ENCODE measurements around the gene CYSLTR1. TPM values are rescaled to one million over a fixed set of nuclear protein-coding genes. Genes with fewer than 3 reads are reported as not detected.
"Not testable (repeated sequence)": the region's sequence is repeated elsewhere in the genome, so short reads cannot be mapped to it uniquely, and the experiment has no call there.

The CYSLTR1 gene
- total RNA-seq, 2 donors from 2014 or later = 3.5 to 7.2 TPM

GRCh38 chrX:78314561-78314960 is 12.8 kb downstream of the CYSLTR1 start:
- Histone ChIP-seq H3K9me3 (no peaks in the 10 kb centered on the region), H3K36me3 (no peaks in the 10 kb centered on the region), H3K27ac (no peak overlapping the region), H3K4me1 (ENCODE audit: control insufficient read depth in 1 of 2, low read depth in 2 of 2) (no peaks in the 10 kb centered on the region), H3K27me3 (replicated peaks; ENCODE audit: insufficient read depth) (no peaks in the 10 kb centered on the region), H3K4me3 (no peak overlapping the region)
- TF ChIP-seq CTCF (IDR thresholded peaks at IDR 0.05) = no peak
- ATAC-seq (ENCODE audit: insufficient number of reproducible peaks, low FRiP score, low read depth) (no peak), DNase-seq (ENCODE audit: low spot score) (no peak)

GRCh38 chrX:78313526-78313925 is 13.9 kb downstream of the CYSLTR1 start:
- ATAC-seq (ENCODE audit: insufficient number of reproducible peaks, low FRiP score, low read depth) (no peak), DNase-seq (ENCODE audit: low spot score) (no peak)
- Histone ChIP-seq H3K4me3 (no peak overlapping the region), H3K27me3 (replicated peaks; ENCODE audit: insufficient read depth) (no peaks in the 10 kb centered on the region), H3K9me3 (no peaks in the 10 kb centered on the region), H3K36me3 (no peaks in the 10 kb centered on the region), H3K27ac (no peak overlapping the region), H3K4me1 (ENCODE audit: control insufficient read depth in 1 of 2, low read depth in 2 of 2) (no peaks in the 10 kb centered on the region)
- TF ChIP-seq CTCF (IDR thresholded peaks at IDR 0.05) = no peak

GRCh38 chrX:78307665-78308064 is 19.7 kb downstream of the CYSLTR1 start:
- TF ChIP-seq CTCF (IDR thresholded peaks at IDR 0.05) = no peak
- no peaks in the 10 kb centered on the region for H3K4me1 ChIP-seq (ENCODE audit: control insufficient read depth in 1 of 2, low read depth in 2 of 2)
- ATAC-seq (ENCODE audit: insufficient number of reproducible peaks, low FRiP score, low read depth) (no peak), DNase-seq (ENCODE audit: low spot score) (no peak)
- no peak overlapping the region for H3K27ac ChIP-seq
- H3K9me3 ChIP-seq = no peaks in the 10 kb centered on the region
- H3K4me3 ChIP-seq = no peak overlapping the region
- H3K27me3 ChIP-seq (replicated peaks; ENCODE audit: insufficient read depth) = no peaks in the 10 kb centered on the region
- H3K36me3 ChIP-seq = no peaks in the 10 kb centered on the region

- Histone ChIP-seq H3K27me3 (replicated peaks; ENCODE audit: insufficient read depth) (no peaks in the 10 kb centered on the region), H3K4me3 (no peak overlapping the region), H3K4me1 (ENCODE audit: control insufficient read depth in 1 of 2, low read depth in 2 of 2) (no peaks in the 10 kb centered on the region), H3K27ac (no peak overlapping the region), H3K9me3 (no peaks in the 10 kb centered on the region), H3K36me3 (no peaks in the 10 kb centered on the region)
- TF ChIP-seq CTCF (IDR thresholded peaks at IDR 0.05) = no peak
- ATAC-seq (ENCODE audit: insufficient number of reproducible peaks, low FRiP score, low read depth) = no peak
- DNase-seq (ENCODE audit: low spot score) = no peak
These were observed 24.3 kb downstream of the CYSLTR1 start for GRCh38 chrX:78303086-78303485.

- H3K9me3 ChIP-seq; H3K27me3 ChIP-seq (replicated peaks; ENCODE audit: insufficient read depth); H3K4me1 ChIP-seq (ENCODE audit: control insufficient read depth in 1 of 2, low read depth in 2 of 2); DNase-seq (ENCODE audit: low spot score); H3K27ac ChIP-seq; ATAC-seq (ENCODE audit: insufficient number of reproducible peaks, low FRiP score, low read depth); H3K36me3 ChIP-seq; H3K4me3 ChIP-seq: not testable (repeated sequence)
These were observed 26.5 kb downstream of the CYSLTR1 start for GRCh38 chrX:78300933-78301332.

GRCh38 chrX:78283511-78283910 is 43.9 kb downstream of the CYSLTR1 start:
- no peak overlapping the region for H3K4me3 ChIP-seq
- H3K4me1 ChIP-seq (ENCODE audit: control insufficient read depth in 1 of 2, low read depth in 2 of 2) = no peaks in the 10 kb centered on the region
- H3K36me3 ChIP-seq = no peaks in the 10 kb centered on the region
- ATAC-seq (ENCODE audit: insufficient number of reproducible peaks, low FRiP score, low read depth) (no peak), DNase-seq (ENCODE audit: low spot score) (no peak)
- no peaks in the 10 kb centered on the region for H3K9me3 ChIP-seq
- no peaks in the 10 kb centered on the region for H3K27me3 ChIP-seq (replicated peaks; ENCODE audit: insufficient read depth)
- H3K27ac ChIP-seq = no peak overlapping the region
- TF ChIP-seq CTCF (IDR thresholded peaks at IDR 0.05) = no peak

Data from thoracic aorta (tissue), 2 donors.